ENCODE results near the gene SPDYE16.
A peak's percentile ranks its signal among the peaks of the same experiment; 100 is the strongest.
"Not testable (repeated sequence)": the region's sequence is repeated elsewhere in the genome, so short reads cannot be mapped to it uniquely, and the experiment has no call there.

SPDYE16 gene

DNA sequence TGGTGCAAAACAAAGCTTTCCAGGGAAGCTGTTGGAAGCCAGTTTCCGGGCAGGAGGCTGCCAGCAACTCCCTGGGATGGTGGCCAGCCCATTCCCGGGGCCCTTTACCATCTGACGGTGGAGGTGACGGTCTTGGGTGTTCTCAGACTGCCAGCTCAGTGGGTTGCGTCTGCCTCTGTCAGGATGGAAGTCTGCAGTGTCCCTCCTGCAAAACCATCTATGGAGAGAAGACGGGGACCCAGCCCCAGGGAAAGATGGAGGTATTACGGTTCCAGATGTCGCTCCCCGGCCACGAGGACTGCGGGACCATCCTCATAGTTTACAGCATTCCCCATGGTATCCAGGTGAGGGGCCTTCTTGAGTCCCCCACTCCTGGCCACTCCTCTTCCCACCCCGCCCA lies 39.9 kb downstream of the SPDYE16 start:
- not testable (repeated sequence) for DNase-seq

DNA sequence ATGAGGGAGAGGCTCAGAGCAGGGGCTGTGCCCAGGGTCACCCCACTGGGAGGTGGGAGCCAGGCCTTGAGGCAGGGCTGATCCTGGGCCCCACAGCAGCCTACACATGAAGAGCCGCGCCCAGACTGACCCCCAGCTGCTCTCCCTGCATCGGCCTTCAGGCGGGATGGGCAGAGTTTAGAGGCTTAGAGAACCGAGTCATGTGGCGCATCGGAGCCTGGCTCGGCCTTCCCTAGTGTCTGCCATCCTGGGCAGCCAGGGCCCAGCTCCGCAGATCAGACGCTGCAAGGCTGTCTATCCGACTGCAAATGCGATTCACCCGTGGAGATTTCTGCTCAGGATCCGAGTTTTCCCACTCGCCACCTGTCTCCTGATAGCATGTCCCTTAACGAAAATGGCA lies 40.3 kb downstream of the SPDYE16 start:
- not testable (repeated sequence) for DNase-seq

DNA sequence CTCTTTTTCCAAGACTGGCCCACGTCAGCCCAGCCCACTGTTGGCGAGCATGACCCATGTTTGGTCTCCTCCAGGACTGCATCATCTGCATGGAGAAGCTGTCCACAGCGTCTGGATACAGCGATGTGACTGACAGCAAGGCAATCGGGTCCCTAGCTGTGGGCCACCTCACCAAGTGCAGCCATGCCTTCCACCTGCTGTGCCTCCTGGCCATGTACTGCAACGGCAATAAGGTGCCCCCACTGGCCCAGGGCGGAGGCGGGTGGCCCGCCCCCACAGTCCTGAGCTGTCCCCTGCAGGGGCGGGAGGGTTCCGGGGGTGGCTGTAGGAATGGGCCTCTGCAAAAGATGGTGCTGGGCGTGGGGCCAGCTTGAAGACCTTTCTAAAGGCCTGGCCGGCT lies 40.9 kb downstream of the SPDYE16 start:
- not testable (repeated sequence) for DNase-seq

DNA sequence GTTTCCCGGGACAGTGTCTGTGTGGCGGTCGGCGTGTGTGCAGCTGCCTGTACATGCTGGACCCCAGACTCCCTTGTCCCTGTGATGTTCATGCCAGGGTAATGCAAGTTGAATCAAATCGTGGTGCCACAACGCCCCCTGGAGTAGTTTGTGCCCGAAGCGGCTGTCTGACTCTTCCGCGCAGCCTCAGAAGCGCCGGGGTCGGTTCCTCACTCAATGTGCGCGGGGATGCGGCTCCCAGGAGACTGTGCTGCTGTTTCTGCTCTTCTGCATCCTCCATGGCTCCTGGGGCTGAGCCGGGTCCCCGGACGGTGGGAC lies 43.2 kb downstream of the SPDYE16 start:
- not testable (repeated sequence) for DNase-seq

DNA sequence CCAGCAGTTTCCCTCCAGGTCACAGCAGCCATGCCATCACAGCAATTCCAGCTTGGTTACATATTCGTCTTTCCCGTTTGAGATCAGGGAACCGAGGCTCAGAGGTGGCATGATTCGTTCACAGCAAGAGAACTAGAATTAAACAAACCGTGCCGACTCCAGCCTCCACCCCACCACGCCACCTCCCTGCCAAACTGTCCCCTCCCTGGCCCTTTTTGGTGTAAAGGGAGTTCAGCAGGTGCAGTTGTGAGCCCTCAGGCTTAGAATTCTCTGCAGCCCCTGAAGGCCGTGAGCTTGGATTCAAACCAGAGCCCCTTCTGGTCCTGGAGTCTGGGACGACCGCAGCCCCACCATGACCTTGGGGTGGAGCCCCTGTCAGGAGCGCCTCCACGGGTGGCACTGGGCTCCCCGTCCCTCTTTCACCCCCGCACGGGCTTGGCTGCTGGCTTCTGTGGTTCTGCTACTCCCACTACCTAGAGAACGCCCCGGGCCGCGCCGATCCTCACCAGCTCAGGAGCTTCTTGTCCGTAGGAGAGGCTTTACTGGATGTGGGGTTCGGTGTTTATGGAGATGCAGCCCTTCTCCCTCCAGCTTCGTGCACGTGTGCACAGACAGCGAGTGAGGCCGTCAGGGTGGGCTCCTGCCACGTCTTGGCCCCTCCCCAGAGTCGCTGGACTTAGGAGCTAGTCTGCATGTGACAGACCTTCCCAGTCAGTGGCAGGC lies 43.7 kb downstream of the SPDYE16 start:
- DNase-seq, result not testable (repeated sequence)

DNA sequence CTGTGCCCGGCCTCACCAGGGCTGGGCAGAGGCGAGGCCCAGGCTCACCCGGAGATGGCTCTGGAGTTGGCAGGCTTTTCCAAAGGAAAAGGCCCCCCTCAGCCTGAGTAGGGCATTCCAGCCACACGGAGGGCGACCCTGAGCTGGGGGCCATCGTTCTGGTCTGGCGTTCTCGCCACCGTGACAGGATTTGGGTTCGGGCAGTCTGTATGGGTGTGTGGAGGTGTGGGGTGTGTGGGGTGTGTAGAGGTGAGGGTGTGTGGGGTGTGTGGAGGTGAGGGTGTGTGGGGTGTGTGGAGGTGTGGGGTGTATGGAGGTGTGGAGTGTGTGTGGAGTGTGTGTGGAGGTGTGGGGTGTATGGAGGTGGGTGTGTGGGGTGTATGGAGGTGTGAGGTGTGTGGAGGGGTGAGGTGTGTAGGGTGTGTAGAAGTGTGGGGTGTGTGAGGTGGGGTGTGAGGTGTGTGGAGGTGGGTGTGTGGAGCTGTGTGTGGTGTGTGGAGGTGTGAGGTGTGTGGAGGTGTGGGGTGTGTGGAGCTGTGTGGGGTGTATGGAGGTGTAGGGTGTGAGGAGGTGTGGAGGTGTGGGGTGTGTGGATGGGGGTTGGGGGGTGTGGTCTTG lies 44.4 kb downstream of the SPDYE16 start:
- DNase-seq, result not testable (repeated sequence)

DNA sequence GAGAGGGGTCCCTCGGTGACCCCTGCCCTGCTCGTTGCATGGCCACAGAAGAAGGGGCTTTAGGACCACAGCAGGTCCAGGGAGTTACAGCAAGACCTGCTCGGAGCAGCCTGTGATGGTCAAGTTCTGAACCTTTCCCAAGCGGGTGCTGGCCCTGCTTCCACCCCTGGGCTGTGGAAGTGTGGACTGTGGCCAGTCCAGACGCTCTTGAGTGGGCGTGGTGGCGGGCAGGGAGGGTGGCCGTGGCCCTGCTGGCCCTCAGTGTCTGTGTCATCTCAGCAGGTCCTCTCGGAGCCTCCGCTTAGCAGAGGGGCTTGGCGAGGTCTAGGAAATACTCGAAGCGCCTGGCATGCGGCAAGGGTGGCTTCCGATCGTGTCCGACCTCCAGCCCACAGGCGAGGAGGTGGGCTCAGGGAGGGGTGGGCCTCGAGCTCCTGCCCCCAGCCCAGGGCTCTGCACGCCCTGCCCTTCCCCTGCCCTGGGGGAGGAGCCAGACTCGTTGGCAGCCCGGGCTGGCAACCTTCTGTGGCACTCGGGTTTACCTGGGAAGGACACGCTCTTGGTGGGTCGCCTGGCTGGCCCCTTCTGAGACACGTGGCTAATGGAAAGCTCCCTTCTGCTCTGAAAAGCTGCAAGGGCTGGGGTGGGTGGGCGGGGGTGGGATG lies 45.0 kb downstream of the SPDYE16 start:
- not testable (repeated sequence) for DNase-seq

DNA sequence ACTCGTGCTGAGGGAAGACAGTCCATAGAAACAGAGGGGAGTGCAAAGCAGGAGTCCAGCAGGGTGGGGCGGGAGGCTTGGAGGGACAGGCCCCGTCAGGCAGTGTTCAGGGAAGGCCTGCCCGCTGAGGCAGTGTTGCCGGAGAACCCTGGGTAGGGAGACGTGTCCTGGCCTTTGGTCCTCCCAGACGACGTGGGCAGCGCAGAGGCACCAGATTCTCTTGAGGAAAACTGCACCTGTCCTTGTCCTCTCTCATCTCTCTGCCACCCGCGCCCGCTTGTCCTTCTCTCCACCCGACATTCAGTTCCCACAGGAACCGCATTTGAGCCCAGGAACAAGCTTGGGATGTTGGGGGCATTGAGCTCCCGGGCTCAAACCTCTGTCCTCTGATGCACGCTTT lies 47.4 kb downstream of the SPDYE16 start:
- DNase-seq, result not testable (repeated sequence)

DNA sequence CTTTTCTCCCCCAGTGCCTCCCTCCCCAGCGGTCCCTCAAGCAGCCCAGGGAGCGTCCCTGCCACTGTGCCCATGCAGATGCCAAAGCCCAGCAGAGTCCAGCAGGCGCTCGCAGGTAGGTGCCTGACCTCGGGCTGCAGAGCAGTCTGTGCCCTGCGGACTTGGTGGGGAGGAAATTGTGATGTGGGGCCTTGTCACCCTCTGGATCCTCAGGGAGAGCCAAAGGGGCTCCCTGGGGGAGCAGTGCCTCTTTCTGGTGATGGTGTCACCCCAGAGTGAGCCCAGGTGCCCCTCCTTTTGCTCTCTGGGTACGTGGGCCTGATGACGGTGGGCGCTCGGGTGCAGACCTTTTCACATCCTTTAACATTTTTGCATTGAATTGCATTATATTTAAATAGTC lies 51.0 kb downstream of the SPDYE16 start:
- not testable (repeated sequence) for DNase-seq

DNA sequence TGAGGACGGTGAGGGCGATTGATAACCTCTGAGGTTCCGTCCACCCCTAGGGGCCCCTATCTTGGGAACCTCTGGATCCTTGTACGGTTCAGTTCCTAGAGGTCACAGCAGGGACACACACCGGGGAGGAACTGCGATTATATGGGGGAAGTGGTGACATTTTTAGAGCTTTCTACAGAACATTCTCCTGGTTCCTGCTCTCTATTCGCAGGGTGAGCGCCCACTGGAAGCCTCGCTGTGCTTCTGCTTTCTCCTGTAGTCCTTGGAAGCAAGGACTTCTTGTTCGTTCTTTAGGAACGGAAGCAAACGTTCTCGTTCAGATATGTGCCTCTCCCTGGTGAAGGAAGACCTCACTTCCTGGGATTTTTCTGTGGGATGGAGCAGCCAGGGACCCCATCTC lies 55.1 kb downstream of the SPDYE16 start:
- DNase-seq, result not testable (repeated sequence)

DNA sequence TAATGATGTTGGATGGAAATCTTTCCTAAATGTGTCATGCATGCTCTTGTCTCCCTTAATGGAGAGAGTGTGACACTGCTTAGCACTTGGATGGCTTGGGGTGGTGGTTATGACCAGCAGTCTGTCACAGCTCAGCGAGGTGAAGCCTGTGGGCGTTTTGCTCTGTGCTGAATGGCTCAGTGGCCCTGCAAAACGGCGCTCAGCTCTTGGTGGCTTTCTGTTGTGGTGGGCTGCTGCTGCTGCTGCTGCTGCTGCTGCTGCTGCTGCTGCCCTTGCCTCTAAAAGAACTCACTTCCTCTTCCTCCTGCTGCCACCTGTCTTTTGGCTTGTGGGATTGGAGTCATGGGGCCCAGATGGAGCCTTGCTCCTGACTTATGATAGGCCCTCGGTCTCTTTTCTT lies 56.5 kb downstream of the SPDYE16 start:
- peak; percentile 30 to 32 for DNase-seq

DNA sequence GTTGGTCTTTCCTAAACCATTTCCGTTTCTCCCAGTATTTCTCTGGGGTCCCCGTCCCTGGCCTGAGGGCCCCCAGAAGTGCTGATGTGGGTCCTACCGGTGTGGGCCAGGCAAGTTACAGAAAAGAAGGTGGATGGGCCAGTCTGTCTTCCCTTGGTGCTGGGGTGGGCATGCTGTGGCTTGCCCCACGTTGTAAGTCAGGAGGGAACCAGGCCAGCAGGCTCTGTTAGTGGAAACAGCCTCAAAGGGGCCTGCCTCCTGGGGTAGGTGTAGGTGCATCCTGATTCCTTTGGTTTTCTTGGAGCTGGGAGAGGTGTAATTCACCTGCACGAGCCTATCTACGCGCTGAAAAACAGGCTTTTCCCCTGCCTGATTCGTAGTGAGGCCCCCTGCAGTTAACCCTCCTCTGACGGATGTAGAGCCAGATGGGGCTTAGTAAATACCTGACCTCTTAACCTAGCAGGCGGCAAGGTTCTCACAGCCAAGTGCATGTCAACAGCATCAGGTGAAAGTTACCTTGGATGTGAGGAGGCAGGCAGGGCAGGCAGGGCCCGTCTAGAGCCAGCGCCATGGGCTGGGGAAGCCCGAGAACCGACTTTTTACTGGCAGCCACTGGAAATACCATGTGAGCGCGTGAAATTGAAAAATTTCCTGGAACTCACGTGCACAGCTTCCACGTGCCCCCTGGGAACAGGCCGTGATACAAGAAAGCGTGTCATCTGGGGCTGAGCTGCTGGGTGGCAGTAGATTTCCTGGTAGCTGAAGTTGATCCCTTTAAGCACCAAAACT lies 57.1 kb downstream of the SPDYE16 start:
- not testable (repeated sequence) for DNase-seq

DNA sequence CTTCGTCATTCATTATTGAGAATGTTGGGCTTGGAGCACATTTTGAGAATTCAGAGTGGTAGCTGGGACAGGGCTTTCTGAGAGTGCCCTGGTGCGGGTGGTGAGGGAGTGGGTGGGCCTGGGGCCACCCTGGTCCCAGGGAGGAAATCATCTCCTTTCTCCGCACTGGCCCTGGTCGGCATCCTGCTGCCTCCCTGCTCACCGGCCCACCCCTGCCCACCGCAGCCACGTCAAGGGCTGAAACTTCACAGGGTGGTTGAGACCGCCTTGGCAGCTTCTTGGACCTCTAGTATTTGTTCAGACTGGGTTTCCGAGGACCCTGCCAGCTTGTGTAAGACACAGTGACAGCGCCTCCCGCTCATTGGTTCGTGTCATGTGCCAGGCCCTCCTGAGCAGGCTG lies 58.6 kb downstream of the SPDYE16 start:
- DNase-seq, result not testable (repeated sequence)

DNA sequence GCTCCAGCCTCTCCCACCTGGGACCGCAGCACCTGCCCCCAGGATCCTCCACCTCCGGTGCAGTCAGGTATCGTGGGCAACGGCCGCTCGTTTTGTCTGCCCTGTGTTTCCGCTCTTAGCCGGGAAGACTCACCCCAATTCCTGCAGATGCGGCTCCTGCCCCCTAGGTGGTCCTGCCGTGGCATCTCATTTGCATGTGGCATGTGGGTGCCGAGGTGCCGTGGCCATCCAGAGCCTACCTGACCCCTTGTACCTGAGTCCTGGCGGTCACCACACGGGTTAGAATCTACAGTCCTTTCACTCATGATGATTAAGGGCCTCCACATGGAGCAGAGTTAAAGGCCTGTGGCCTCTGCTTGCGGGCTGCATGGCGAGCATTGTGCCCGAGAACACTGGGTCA lies 60.0 kb downstream of the SPDYE16 start:
- DNase-seq, result not testable (repeated sequence)

DNA sequence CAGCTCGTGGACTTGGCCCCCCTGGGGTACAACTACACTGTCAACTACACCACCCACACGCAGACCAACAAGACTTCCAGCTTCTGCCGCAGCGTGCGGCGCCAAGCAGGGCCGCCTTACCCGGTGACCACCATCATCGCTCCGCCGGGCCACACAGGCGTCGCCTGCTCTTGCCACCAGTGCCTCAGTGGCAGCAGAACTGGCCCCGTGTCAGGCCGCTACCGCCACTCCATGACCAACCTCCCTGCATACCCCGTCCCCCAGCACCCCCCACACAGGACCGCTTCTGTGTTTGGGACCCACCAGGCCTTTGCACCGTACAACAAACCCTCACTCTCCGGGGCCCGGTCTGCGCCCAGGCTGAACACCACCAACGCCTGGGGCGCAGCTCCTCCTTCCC lies 60.4 kb downstream of the SPDYE16 start:
- DNase-seq, result not testable (repeated sequence)

All from stimulated activated CD4-positive, alpha-beta T cell treated with anti-CD3 and anti-CD28 coated beads, Interleukin-2, amount 100 ng/mL, for 24 hours (primary cell).